Measurements from ENCODE around the gene TMEM129.
"Not testable (repeated sequence)": the region's sequence is repeated elsewhere in the genome, so short reads cannot be mapped to it uniquely, and the experiment has no call there.

Gene TMEM129

DNA sequence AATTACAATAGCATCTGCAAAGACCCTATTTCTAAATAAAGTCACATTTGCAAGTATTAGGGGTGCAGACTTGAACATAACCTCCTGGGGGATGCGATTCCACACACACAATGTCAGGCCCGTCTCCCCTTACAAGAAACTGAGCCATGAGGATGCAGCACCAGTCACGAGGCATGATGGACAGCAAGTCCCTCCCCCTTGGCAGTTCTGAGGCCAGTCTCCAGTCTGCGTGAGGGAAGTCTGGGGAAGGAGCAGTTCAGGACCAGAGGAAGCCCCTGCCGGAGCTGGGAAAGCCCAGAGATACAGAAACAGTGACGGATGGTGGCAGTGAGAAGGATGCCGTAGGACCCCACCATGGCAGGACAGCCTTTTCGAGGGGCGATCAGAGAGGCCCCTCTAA, 46.4 kb downstream of the TMEM129 start:
- 75% methylated on average over 9 of the region's 9 CpGs for WGBS
- no peak overlapping the region for H3K9ac ChIP-seq (ENCODE audit: low read depth, low read length)
- no peak overlapping the region for H3K27ac ChIP-seq (ENCODE audit: low read depth, low read length)
- H3K4me3 ChIP-seq (ENCODE audit: low read length), result no peak overlapping the region
- no peaks in the 10 kb centered on the region for H3K27me3 ChIP-seq (ENCODE audit: insufficient read depth, low read length)
- H3K36me3 ChIP-seq (ENCODE audit: insufficient read depth, low read length), result no peaks in the 10 kb centered on the region
- H3K4me1 ChIP-seq (ENCODE audit: insufficient read depth, low read length), result no peaks in the 10 kb centered on the region
- H3K9me3 ChIP-seq (ENCODE audit: insufficient read depth, low read depth, low read length), result no peaks in the 10 kb centered on the region

DNA sequence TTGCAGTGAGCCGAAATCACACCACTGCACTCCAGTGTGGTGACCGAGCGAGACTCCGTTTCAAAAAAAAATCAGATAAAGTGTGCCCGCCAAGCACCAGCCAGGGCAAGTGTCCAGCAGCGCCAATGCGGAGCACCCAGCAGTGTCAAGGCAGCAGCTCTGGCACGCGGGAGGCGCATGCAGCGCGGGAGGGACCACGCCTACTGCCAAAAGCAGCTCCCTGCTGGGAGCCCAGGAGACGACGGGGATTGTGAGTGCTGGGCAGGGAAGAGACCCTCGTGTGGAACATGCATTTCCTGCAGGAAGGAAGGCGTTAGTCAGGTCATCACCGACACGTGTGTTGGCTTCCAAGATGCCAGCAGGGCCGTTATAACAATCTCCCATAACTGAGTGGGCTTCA, 47.5 kb downstream of the TMEM129 start:
- H3K9me3 ChIP-seq (ENCODE audit: insufficient read depth, low read depth, low read length), result no peaks in the 10 kb centered on the region
- H3K36me3 ChIP-seq (ENCODE audit: insufficient read depth, low read length), result no peaks in the 10 kb centered on the region
- H3K27me3 ChIP-seq (ENCODE audit: insufficient read depth, low read length), result no peaks in the 10 kb centered on the region
- no peaks in the 10 kb centered on the region for H3K4me1 ChIP-seq (ENCODE audit: insufficient read depth, low read length)
- no peak overlapping the region for H3K4me3 ChIP-seq (ENCODE audit: low read length)
- H3K9ac ChIP-seq (ENCODE audit: low read depth, low read length), result no peak overlapping the region
- 88% methylated on average over 20 of the region's 20 CpGs for WGBS
- no peak overlapping the region for H3K27ac ChIP-seq (ENCODE audit: low read depth, low read length)

DNA sequence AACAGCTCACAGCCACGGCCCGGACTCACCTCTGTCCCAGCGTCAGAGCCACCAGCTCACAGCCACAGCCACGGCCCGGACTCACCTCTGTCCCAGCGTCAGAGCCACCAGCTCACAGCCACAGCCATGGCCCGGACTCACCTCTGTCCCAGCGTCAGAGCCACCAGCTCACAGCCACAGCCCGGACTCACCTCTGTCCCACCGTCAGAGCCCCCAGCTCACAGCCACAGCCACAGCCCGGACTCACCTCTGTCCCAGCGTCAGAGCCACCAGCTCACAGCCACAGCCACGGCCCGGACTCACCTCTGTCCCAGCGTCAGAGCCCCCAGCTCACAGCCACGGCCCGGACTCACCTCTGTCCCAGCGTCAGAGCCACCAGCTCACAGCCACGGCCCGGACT, 50.1 kb downstream of the TMEM129 start:
- H3K9me3 ChIP-seq (ENCODE audit: insufficient read depth, low read depth, low read length); H3K4me1 ChIP-seq (ENCODE audit: insufficient read depth, low read length); H3K4me3 ChIP-seq (ENCODE audit: low read length); H3K27me3 ChIP-seq (ENCODE audit: insufficient read depth, low read length); H3K27ac ChIP-seq (ENCODE audit: low read depth, low read length); H3K9ac ChIP-seq (ENCODE audit: low read depth, low read length); H3K36me3 ChIP-seq (ENCODE audit: insufficient read depth, low read length): not testable (repeated sequence)
- WGBS, result 94% methylated on average over 20 of the region's 20 CpGs

DNA sequence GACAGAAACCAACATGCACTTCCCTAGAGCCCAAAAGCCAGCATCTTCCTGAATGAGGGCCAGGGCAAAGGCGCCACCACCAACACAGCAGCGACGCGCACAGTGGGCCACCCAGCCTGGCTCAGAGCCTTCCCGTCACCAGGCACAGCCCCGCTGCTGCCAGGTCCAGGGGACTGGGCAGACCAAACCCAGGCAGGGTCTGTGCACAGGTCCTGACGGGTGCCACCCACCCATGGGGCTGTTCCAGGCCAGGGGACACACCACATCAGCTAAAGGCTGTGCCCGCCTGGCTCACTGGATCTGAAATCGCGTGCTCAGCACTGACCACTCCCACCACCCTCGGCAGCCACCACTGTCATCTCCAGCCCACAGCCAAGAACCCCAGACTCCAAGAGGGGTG, 50.8 kb downstream of the TMEM129 start:
- H3K36me3 ChIP-seq (ENCODE audit: insufficient read depth, low read length), result no peaks in the 10 kb centered on the region

DNA sequence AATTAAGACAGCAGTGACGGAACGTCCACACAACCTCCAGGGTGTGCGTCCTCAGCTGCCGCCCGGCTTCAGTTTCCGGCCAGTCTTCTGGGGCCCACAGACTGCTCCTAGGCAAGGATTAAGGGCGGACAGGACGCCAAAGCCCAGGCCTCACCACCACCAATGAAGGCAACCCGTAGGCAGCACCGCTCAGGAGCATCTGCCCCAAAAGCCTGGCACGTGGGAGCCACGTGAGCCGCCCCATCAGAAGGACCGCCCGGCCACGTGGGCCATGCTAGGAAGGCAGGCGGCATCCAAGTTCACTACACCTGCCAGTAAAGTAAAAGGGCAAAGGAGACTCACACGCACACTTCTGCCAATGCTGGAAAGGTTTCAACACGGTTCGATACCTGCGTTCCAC, 51.3 kb downstream of the TMEM129 start:
- Histone ChIP-seq H3K27ac (ENCODE audit: low read depth, low read length) (no peak overlapping the region), H3K4me1 (ENCODE audit: insufficient read depth, low read length) (no peaks in the 10 kb centered on the region), H3K4me3 (ENCODE audit: low read length) (no peak overlapping the region), H3K9ac (ENCODE audit: low read depth, low read length) (no peak overlapping the region), H3K36me3 (ENCODE audit: insufficient read depth, low read length) (no peaks in the 10 kb centered on the region), H3K27me3 (ENCODE audit: insufficient read depth, low read length) (no peaks in the 10 kb centered on the region), H3K9me3 (ENCODE audit: insufficient read depth, low read depth, low read length) (no peaks in the 10 kb centered on the region)
- WGBS, result 93% methylated on average over 21 of the region's 21 CpGs

More for the DNA sequence above, 50.8 kb downstream of the TMEM129 start:
- Histone ChIP-seq H3K27me3 (ENCODE audit: insufficient read depth, low read length) (no peaks in the 10 kb centered on the region), H3K9me3 (ENCODE audit: insufficient read depth, low read depth, low read length) (no peaks in the 10 kb centered on the region), H3K4me1 (ENCODE audit: insufficient read depth, low read length) (no peaks in the 10 kb centered on the region), H3K4me3 (ENCODE audit: low read length) (no peak overlapping the region), H3K27ac (ENCODE audit: low read depth, low read length) (no peak overlapping the region), H3K9ac (ENCODE audit: low read depth, low read length) (no peak overlapping the region)
- WGBS, result 95% methylated on average over 11 of the region's 11 CpGs

DNA sequence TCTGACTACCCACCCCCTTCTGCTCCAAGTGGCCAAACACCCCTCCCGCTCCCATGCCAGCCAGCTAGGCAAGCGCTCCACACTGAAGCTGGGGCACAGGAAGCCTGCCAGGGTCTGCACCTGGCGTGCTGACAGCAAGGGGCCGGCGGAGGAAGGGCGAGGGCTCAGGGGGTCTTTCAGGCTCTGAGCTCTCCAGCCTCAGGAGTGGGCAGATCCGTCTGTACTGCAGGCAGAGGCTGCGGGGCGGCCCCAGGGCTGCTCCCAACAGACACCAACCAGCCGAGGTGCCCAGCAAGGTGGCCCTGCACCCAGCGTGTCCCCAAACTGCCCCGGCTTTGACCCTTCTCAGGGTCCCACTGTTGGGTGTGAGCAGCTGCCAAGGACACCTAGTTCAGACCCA, 51.9 kb downstream of the TMEM129 start:
- Histone ChIP-seq H3K36me3 (ENCODE audit: insufficient read depth, low read length) (no peaks in the 10 kb centered on the region), H3K9ac (ENCODE audit: low read depth, low read length) (no peak overlapping the region), H3K27me3 (ENCODE audit: insufficient read depth, low read length) (no peaks in the 10 kb centered on the region), H3K27ac (ENCODE audit: low read depth, low read length) (no peak overlapping the region), H3K9me3 (ENCODE audit: insufficient read depth, low read depth, low read length) (no peaks in the 10 kb centered on the region), H3K4me1 (ENCODE audit: insufficient read depth, low read length) (no peaks in the 10 kb centered on the region), H3K4me3 (ENCODE audit: low read length) (no peak overlapping the region)
- WGBS, result 93% methylated on average over 12 of the region's 12 CpGs

DNA sequence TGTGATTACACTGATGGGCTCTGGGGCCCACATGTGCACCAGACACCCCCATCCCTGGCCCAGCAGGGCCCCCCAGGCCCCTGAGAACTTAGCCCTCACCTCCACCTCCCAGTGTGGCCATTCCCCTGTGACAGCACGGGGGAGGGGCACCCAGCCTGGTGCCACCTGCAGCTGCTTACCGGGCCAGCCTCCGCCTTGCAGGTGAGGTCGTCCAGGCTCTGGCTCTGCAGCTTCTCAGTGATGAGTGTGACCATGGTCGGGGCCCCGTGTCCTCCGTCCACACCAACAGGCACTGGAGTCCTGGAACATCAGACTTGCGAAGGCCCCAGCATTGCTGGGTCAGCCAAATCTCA, 52.7 kb downstream of the TMEM129 start:
- Histone ChIP-seq H3K36me3 (ENCODE audit: insufficient read depth, low read length) (no peaks in the 10 kb centered on the region), H3K9ac (ENCODE audit: low read depth, low read length) (no peak overlapping the region), H3K27ac (ENCODE audit: low read depth, low read length) (no peak overlapping the region), H3K9me3 (ENCODE audit: insufficient read depth, low read depth, low read length) (no peaks in the 10 kb centered on the region), H3K4me1 (ENCODE audit: insufficient read depth, low read length) (no peaks in the 10 kb centered on the region), H3K4me3 (ENCODE audit: low read length) (no peak overlapping the region), H3K27me3 (ENCODE audit: insufficient read depth, low read length) (no peaks in the 10 kb centered on the region)
- 81% methylated on average over 8 of the region's 8 CpGs for WGBS

DNA sequence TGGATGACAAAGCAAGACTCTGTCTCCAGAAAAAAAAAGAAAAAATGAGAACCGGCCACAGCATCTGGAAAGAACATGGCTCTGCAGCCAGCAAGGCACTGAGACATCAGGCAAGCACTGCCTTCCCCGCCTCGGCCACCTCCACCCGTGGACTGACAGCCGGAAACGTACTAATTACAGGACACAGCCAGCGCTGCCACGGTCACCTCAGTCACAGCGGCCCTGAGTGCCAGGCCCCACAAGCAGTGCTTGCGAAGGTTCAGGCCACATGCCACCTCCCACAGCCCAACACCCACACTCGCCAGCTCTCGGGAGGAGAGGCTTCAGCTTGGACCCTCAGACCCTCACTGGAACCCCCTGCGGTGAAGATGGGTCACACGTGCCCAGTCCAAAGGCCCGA, 53.9 kb downstream of the TMEM129 start:
- Histone ChIP-seq H3K36me3 (ENCODE audit: insufficient read depth, low read length) (no peaks in the 10 kb centered on the region), H3K9me3 (ENCODE audit: insufficient read depth, low read depth, low read length) (no peaks in the 10 kb centered on the region), H3K27ac (ENCODE audit: low read depth, low read length) (no peak overlapping the region), H3K27me3 (ENCODE audit: insufficient read depth, low read length) (no peaks in the 10 kb centered on the region), H3K9ac (ENCODE audit: low read depth, low read length) (no peak overlapping the region), H3K4me3 (ENCODE audit: low read length) (no peak overlapping the region), H3K4me1 (ENCODE audit: insufficient read depth, low read length) (no peaks in the 10 kb centered on the region)
- WGBS, result 92% methylated on average over 15 of the region's 15 CpGs

DNA sequence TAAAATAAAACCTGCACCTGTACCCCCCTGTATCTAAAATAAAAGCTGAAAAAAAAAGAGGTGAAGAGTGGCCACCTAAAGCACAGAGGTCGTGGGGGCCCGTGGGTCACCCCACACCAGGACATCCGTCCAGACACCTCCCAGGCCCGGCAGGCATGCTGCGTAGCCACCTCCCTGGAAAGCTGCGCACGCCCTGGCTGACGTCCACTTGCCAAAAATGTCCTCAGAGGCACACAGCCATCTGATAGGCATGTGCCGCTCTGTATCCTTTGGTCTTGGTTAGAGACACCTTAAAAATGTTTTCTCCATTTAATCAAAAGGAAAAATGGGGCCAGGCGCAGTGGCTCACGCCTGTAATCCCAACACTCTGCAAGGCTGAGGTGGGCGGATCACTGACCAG, 54.7 kb downstream of the TMEM129 start:
- Histone ChIP-seq H3K4me1 (ENCODE audit: insufficient read depth, low read length) (no peaks in the 10 kb centered on the region), H3K27me3 (ENCODE audit: insufficient read depth, low read length) (no peaks in the 10 kb centered on the region), H3K4me3 (ENCODE audit: low read length) (no peak overlapping the region), H3K9me3 (ENCODE audit: insufficient read depth, low read depth, low read length) (no peaks in the 10 kb centered on the region), H3K9ac (ENCODE audit: low read depth, low read length) (no peak overlapping the region), H3K27ac (ENCODE audit: low read depth, low read length) (no peak overlapping the region), H3K36me3 (ENCODE audit: insufficient read depth, low read length) (no peaks in the 10 kb centered on the region)
- WGBS, result 85% methylated on average over 12 of the region's 12 CpGs
